T47D (cell line): Measurements from ENCODE around the gene NCAPD3.
A peak's percentile ranks its signal among the peaks of the same experiment; 100 is the strongest.

Experiments
- DNase-seq, 2 experiments: peaks; one replicate each; pipeline versions ENCODE4 v3.0.0 to v3.0.0-alpha.2; 2011 to 2012; ENCODE audit warnings: low read depth in 1 of 2, low spot score in 1 of 2
- JUND ChIP-seq: IDR thresholded peaks from 2 replicates; pipeline ENCODE4 v1.6.1; 2012; ENCODE audit warnings: low read depth
- in situ Hi-C: cut with HindIII; loops from 2 replicates; pipeline ENCODE4 v1.10.0; 2016; ENCODE audit warnings: low sequenced_read_pairs, low pct_unique_long_range_greater_than_20kb

Gene NCAPD3

GRCh38 chr11:134223836-134224709, at the start of gene NCAPD3, which contains the start of gene VPS26B:
Gene NCAPD3, minus strand, starts transcription at chr11:134223967. Its CDS starts 41 bp downstream, at chr11:134223926.
Gene VPS26B, plus strand, starts transcription at chr11:134224671. Its CDS starts 452 bp downstream, at chr11:134225123.
- DNase-seq = peak; percentile 99 to 100
- in situ Hi-C loops = no loop called here
- TF ChIP-seq JUND = no peak

GRCh38 chr11:134273317-134273712, 49.5 kb upstream of the NCAPD3 start:
- DNase-seq = no peak
- no peak for TF ChIP-seq JUND
- in situ Hi-C loops = no loop called here

- no peak for DNase-seq
- in situ Hi-C loops = no loop called here
Observed at GRCh38 chr11:134272381-134273316, 48.9 kb upstream of the NCAPD3 start.

GRCh38 chr11:134271978-134272377, 48.2 kb upstream of the NCAPD3 start:
- TF ChIP-seq JUND = no peak
- DNase-seq = no peak
- in situ Hi-C loops = no loop called here

More at GRCh38 chr11:134272381-134273316, 48.9 kb upstream of the NCAPD3 start:
- no peak for TF ChIP-seq JUND

GRCh38 chr11:134270250-134270714, 46.5 kb upstream of the NCAPD3 start:
- in situ Hi-C loops = no loop called here
- TF ChIP-seq JUND = no peak
- DNase-seq = peak; percentile 66 to 76

- in situ Hi-C loops = no loop called here
- TF ChIP-seq JUND = no peak
- no peak for DNase-seq
Observed at GRCh38 chr11:134267966-134268365, 44.2 kb upstream of the NCAPD3 start.

- no peak for DNase-seq
- in situ Hi-C loops = no loop called here
- TF ChIP-seq JUND = no peak
Observed at GRCh38 chr11:134267461-134267860, 43.7 kb upstream of the NCAPD3 start.

- in situ Hi-C loops = no loop called here
- peak in 1 of 2 experiments; percentile 77 for DNase-seq
- no peak for TF ChIP-seq JUND
Observed at GRCh38 chr11:134266841-134267251, 43.1 kb upstream of the NCAPD3 start.

- in situ Hi-C loops = no loop called here
- peak in 1 of 2 experiments; percentile 31 for DNase-seq
- TF ChIP-seq JUND = no peak
Observed at GRCh38 chr11:134266440-134266839, 42.7 kb upstream of the NCAPD3 start.

- TF ChIP-seq JUND = no peak
- in situ Hi-C loops = no loop called here
- DNase-seq = peak in 1 of 2 experiments; percentile 54
Observed at GRCh38 chr11:134264966-134265764, 41.4 kb upstream of the NCAPD3 start.

GRCh38 chr11:134261626-134262488, 38.1 kb upstream of the NCAPD3 start:
- no peak for TF ChIP-seq JUND

More at GRCh38 chr11:134261626-134262488, 38.1 kb upstream of the NCAPD3 start:
- peak; percentile 81 to 85 for DNase-seq
- in situ Hi-C loops = no loop called here
